RWPE2 (cell line): Measurements from ENCODE around the gene TRIM4.

Experiments used
- ATAC-seq: fragments of 200-7000 bp; cut with Tn5 transposase; 3 replicates; pipeline ENCODE4 v1.9.1; 2021; ENCODE audit warnings: low read depth
- DNase-seq: peaks from one replicate; pipeline ENCODE4 v3.0.0-alpha.2; 2020; ENCODE audit warnings: low spot score
- H3K27ac ChIP-seq: fragments of 450-650 bp; 2 replicates; pipeline ENCODE4 v1.5.1; 2017; ENCODE audit warnings: mild to moderate bottlenecking; ENCODE audit not compliant: poor library complexity, severe bottlenecking
- H3K27me3 ChIP-seq: fragments of 250-450 bp; sonication (Bioruptor Pico); 2 replicates; pipeline ENCODE4 v1.5.1; 2021; ENCODE audit warnings: mild to moderate bottlenecking, moderate library complexity; ENCODE audit not compliant: insufficient read depth, poor library complexity, severe bottlenecking
- H3K36me3 ChIP-seq: fragments of 250-450 bp; sonication (Bioruptor Pico); 2 replicates; pipeline ENCODE4 v1.5.1; 2020; ENCODE audit warnings: low read depth, mild to moderate bottlenecking, moderate library complexity
- H3K4me1 ChIP-seq: fragments of 250-450 bp; sonication (Bioruptor Pico); 2 replicates; pipeline ENCODE4 v1.5.1; 2021; ENCODE audit warnings: mild to moderate bottlenecking, moderate library complexity; ENCODE audit not compliant: insufficient read depth, poor library complexity, severe bottlenecking
- H3K4me3 ChIP-seq: fragments of 250-450 bp; sonication (Bioruptor Pico); 2 replicates; pipeline ENCODE4 v1.5.1; 2021; ENCODE audit warnings: mild to moderate bottlenecking, moderate library complexity; ENCODE audit not compliant: severe bottlenecking
- H3K9me3 ChIP-seq: fragments of 250-450 bp; sonication (Bioruptor Pico); 2 replicates; pipeline ENCODE4 v1.5.1; 2021; ENCODE audit warnings: mild to moderate bottlenecking, moderate library complexity; ENCODE audit not compliant: severe bottlenecking
- TF ChIP-seq, protein P1 (sequence below): fragments of 450-650 bp; IDR thresholded peaks from one replicate; pipeline ENCODE4 v1.5.1; 2017; ENCODE audit warnings: mild to moderate bottlenecking, moderate library complexity; ENCODE audit not compliant: poor library complexity, severe bottlenecking

Gene TRIM4

GRCh38 chr7:99919814-99920112, 433 bp upstream of the TRIM4 start:
- no peaks in the 10 kb centered on the region for H3K9me3 ChIP-seq
- H3K27ac ChIP-seq = peak overlapping the region; percentile 51
- TF ChIP-seq, protein P1, sequence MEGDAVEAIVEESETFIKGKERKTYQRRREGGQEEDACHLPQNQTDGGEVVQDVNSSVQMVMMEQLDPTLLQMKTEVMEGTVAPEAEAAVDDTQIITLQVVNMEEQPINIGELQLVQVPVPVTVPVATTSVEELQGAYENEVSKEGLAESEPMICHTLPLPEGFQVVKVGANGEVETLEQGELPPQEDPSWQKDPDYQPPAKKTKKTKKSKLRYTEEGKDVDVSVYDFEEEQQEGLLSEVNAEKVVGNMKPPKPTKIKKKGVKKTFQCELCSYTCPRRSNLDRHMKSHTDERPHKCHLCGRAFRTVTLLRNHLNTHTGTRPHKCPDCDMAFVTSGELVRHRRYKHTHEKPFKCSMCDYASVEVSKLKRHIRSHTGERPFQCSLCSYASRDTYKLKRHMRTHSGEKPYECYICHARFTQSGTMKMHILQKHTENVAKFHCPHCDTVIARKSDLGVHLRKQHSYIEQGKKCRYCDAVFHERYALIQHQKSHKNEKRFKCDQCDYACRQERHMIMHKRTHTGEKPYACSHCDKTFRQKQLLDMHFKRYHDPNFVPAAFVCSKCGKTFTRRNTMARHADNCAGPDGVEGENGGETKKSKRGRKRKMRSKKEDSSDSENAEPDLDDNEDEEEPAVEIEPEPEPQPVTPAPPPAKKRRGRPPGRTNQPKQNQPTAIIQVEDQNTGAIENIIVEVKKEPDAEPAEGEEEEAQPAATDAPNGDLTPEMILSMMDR = no peak
- peak overlapping the region; percentile 59 for H3K4me3 ChIP-seq
- ATAC-seq = no peak
- peaks cover 30% of the 10 kb centered on the region for H3K36me3 ChIP-seq
- H3K4me1 ChIP-seq = peaks cover 12% of the 10 kb centered on the region
- no peak for DNase-seq
- no peaks in the 10 kb centered on the region for H3K27me3 ChIP-seq

- no peak for ATAC-seq
- Histone ChIP-seq H3K27ac (no peak overlapping the region), H3K27me3 (no peaks in the 10 kb centered on the region), H3K9me3 (no peaks in the 10 kb centered on the region), H3K36me3 (peaks cover 66% of the 10 kb centered on the region), H3K4me3 (no peak overlapping the region), H3K4me1 (no peaks in the 10 kb centered on the region)
- TF ChIP-seq, protein P1 = no peak
- DNase-seq = no peak
Observed at GRCh38 chr7:99910976-99911375, 8.4 kb downstream of the TRIM4 start.

DNA sequence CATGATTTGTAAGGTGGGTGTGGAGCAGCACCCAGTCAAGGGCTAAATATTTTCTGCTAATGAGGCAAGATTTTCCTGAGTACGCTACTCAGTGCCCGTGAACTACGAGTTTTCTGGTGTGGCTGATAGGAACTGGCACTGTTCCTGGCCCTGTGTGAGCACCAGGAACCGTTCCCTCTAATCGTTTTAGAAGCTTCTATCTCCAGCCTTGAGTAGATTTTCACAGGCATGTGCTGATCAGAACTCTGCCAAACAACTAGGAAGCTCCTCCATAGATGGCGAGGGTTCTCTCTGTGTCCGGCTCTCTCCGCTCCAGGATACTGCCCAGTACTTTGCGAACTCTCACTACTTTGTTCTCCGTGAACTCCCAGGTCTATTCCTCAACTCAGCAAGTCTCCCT, 17.7 kb downstream of the TRIM4 start:
- Histone ChIP-seq H3K27ac (no peak overlapping the region), H3K36me3 (peaks cover 54% of the 10 kb centered on the region), H3K9me3 (no peaks in the 10 kb centered on the region), H3K4me1 (no peaks in the 10 kb centered on the region), H3K27me3 (no peaks in the 10 kb centered on the region), H3K4me3 (no peak overlapping the region)
- ATAC-seq (no peak), DNase-seq (no peak)
- TF ChIP-seq, protein P1 = no peak

GRCh38 chr7:99899830-99900519, 19.4 kb downstream of the TRIM4 start:
- Histone ChIP-seq H3K27me3 (no peaks in the 10 kb centered on the region), H3K36me3 (peaks cover 45% of the 10 kb centered on the region), H3K4me1 (no peaks in the 10 kb centered on the region), H3K9me3 (no peaks in the 10 kb centered on the region), H3K27ac (no peak overlapping the region), H3K4me3 (no peak overlapping the region)
- TF ChIP-seq, protein P1 = no peak
- DNase-seq (no peak), ATAC-seq (no peak)

- Histone ChIP-seq H3K4me3 (no peak overlapping the region), H3K4me1 (no peaks in the 10 kb centered on the region), H3K36me3 (peaks cover 40% of the 10 kb centered on the region), H3K27ac (no peak overlapping the region), H3K9me3 (no peaks in the 10 kb centered on the region), H3K27me3 (no peaks in the 10 kb centered on the region)
- TF ChIP-seq, protein P1 = no peak
- ATAC-seq = peak; percentile 21; the same call in 1 of the 3 replicates
- no peak for DNase-seq
Observed at GRCh38 chr7:99898836-99899235, 20.5 kb downstream of the TRIM4 start.
